Stromal cell of bone marrow (primary cell): ENCODE data around the gene ERG.

Experiments
- DNase-seq: peaks from one replicate; pipeline ENCODE4 v3.0.0-alpha.2; 2012; ENCODE audit warnings: low read depth

ERG gene

GRCh38 chr21:38356883-38357625, 141.2 kb downstream of the ERG start:
- no peak for DNase-seq

GRCh38 chr21:38355992-38356781, 142.1 kb downstream of the ERG start:
- peak; percentile 54 for DNase-seq

GRCh38 chr21:38355353-38355752, 142.9 kb downstream of the ERG start:
- DNase-seq = no peak

- DNase-seq = no peak
Measured at GRCh38 chr21:38354746-38355145, 143.5 kb downstream of the ERG start.

- DNase-seq = no peak
Measured at GRCh38 chr21:38354231-38354630, 144.0 kb downstream of the ERG start.

GRCh38 chr21:38352536-38353219, 145.6 kb downstream of the ERG start:
- DNase-seq = peak; percentile 79

GRCh38 chr21:38351961-38352521, 146.2 kb downstream of the ERG start:
- peak; percentile 93 for DNase-seq

GRCh38 chr21:38351176-38351959, 146.9 kb downstream of the ERG start:
- DNase-seq = no peak

- no peak for DNase-seq
Measured at GRCh38 chr21:38350684-38351083, 147.6 kb downstream of the ERG start.

- no peak for DNase-seq
Measured at GRCh38 chr21:38349977-38350376, 148.3 kb downstream of the ERG start.

GRCh38 chr21:38349111-38349746, 149.0 kb downstream of the ERG start:
- DNase-seq = peak; percentile 99

GRCh38 chr21:38346286-38346685, 152.0 kb downstream of the ERG start:
- DNase-seq = no peak

- DNase-seq = peak; percentile 74
Measured at GRCh38 chr21:38343691-38344090, 154.6 kb downstream of the ERG start.

GRCh38 chr21:38342739-38343138, 155.5 kb downstream of the ERG start:
- peak; percentile 57 for DNase-seq

- DNase-seq = peak; percentile 95
Measured at GRCh38 chr21:38341546-38342012, 156.7 kb downstream of the ERG start.

GRCh38 chr21:38340131-38340530, 158.1 kb downstream of the ERG start:
- DNase-seq = no peak

GRCh38 chr21:38337793-38338192, 160.5 kb downstream of the ERG start:
- DNase-seq = no peak

GRCh38 chr21:38334866-38335265, 163.4 kb downstream of the ERG start:
- no peak for DNase-seq

GRCh38 chr21:38333301-38334272, 164.7 kb downstream of the ERG start:
- DNase-seq = peak; percentile 58

- DNase-seq = no peak
Measured at GRCh38 chr21:38330666-38331065, 167.6 kb downstream of the ERG start.
